Fibroblast of peridontal ligament (primary cell): ENCODE results near the gene TOMM20.

Experiments
- DNase-seq: peaks from one replicate; pipeline ENCODE4 v3.0.0-alpha.2; 2010; ENCODE audit errors: extremely low read depth

Gene TOMM20

GRCh38 chr1:235134171-235134570 lies 5.5 kb upstream of the TOMM20 start:
- no peak for DNase-seq

GRCh38 chr1:235133086-235133485 lies 4.4 kb upstream of the TOMM20 start:
- no peak for DNase-seq

- DNase-seq: no peak
Measured at GRCh38 chr1:235131961-235132360, 3.3 kb upstream of the TOMM20 start.

- no peak for DNase-seq
Measured at GRCh38 chr1:235130766-235131270, 2.2 kb upstream of the TOMM20 start.

GRCh38 chr1:235129774-235130570 lies 1.3 kb upstream of the TOMM20 start:
- DNase-seq: no peak

GRCh38 chr1:235127732-235128455 lies 743 bp downstream of the TOMM20 start:
- DNase-seq: peak; percentile 23

- DNase-seq: peak; percentile 19
Measured at GRCh38 chr1:235127203-235127602, 1.4 kb downstream of the TOMM20 start.

GRCh38 chr1:235124665-235125064 lies 4.0 kb downstream of the TOMM20 start:
- no peak for DNase-seq

GRCh38 chr1:235124111-235124510 lies 4.5 kb downstream of the TOMM20 start:
- no peak for DNase-seq

- no peak for DNase-seq
Measured at GRCh38 chr1:235122348-235122747, 6.3 kb downstream of the TOMM20 start.

- DNase-seq: no peak
Measured at GRCh38 chr1:235113183-235113917, 15.3 kb downstream of the TOMM20 start.

GRCh38 chr1:235112297-235113182 lies 16.1 kb downstream of the TOMM20 start:
- no peak for DNase-seq

- no peak for DNase-seq
Measured at GRCh38 chr1:235111107-235111506, 17.5 kb downstream of the TOMM20 start.

- no peak for DNase-seq
Measured at GRCh38 chr1:235108876-235109275, 19.8 kb downstream of the TOMM20 start.

GRCh38 chr1:235108185-235108593 lies 20.4 kb downstream of the TOMM20 start:
- DNase-seq: no peak

- no peak for DNase-seq
Measured at GRCh38 chr1:235107368-235108184, 21.1 kb downstream of the TOMM20 start.

GRCh38 chr1:235106457-235106856 lies 22.2 kb downstream of the TOMM20 start:
- DNase-seq: no peak

- peak; percentile 64 for DNase-seq
Measured at GRCh38 chr1:235105051-235106043, 23.3 kb downstream of the TOMM20 start.

- no peak for DNase-seq
Measured at GRCh38 chr1:235102993-235103411, 25.6 kb downstream of the TOMM20 start.
